ENCODE results near the gene IGFL2. TPM values are rescaled to one million over a fixed set of nuclear protein-coding genes. Genes with fewer than 3 reads are reported as not detected.

The IGFL2 gene
- total and polyA plus RNA-seq, 4 donors = not detected

DNA sequence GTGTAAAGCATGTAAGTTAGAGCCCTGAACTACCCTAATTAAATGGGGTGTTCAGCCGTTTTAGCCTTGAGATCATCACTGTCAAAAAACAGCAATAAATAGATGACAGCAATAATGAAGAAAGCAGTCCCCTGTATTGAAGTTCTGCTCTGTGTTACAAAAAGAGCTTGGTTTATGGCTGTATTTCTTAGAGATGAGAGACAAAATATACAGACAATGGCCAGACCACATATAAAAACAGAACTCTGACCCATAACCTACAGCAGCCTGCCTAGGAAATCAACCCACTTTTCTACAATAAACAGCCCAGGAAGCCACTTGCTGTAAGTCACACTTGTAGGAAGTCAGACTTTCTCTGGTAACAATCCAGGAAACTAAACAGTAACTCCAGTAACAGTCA, 34.3 kb upstream of the IGFL2 start:
- no peaks in the 10 kb centered on the region for H3K27me3 ChIP-seq (ENCODE audit: control insufficient read depth in 3 of 3, insufficient read depth in 3 of 3, low read length in 2 of 3)
- no peak for ATAC-seq (ENCODE audit: insufficient read depth, low FRiP score)
- no peak overlapping the region for H3K4me3 ChIP-seq
- H3K36me3 ChIP-seq (ENCODE audit: control insufficient read depth in 4 of 4, insufficient read depth in 4 of 4, low read length in 4 of 4) = no peaks in the 10 kb centered on the region
- TF ChIP-seq, protein P1, sequence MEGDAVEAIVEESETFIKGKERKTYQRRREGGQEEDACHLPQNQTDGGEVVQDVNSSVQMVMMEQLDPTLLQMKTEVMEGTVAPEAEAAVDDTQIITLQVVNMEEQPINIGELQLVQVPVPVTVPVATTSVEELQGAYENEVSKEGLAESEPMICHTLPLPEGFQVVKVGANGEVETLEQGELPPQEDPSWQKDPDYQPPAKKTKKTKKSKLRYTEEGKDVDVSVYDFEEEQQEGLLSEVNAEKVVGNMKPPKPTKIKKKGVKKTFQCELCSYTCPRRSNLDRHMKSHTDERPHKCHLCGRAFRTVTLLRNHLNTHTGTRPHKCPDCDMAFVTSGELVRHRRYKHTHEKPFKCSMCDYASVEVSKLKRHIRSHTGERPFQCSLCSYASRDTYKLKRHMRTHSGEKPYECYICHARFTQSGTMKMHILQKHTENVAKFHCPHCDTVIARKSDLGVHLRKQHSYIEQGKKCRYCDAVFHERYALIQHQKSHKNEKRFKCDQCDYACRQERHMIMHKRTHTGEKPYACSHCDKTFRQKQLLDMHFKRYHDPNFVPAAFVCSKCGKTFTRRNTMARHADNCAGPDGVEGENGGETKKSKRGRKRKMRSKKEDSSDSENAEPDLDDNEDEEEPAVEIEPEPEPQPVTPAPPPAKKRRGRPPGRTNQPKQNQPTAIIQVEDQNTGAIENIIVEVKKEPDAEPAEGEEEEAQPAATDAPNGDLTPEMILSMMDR (IDR thresholded peaks at IDR 0.05; ENCODE audit: control extremely low read depth, extremely low read depth) = no peak
- no peak overlapping the region for H3K27ac ChIP-seq (ENCODE audit: low read depth in 1 of 2, low read length in 1 of 2)
- no peak overlapping the region for H3K9ac ChIP-seq (ENCODE audit: insufficient read depth in 1 of 2, low read length in 2 of 2)
- no peak for DNase-seq
- H3K4me1 ChIP-seq (ENCODE audit: control insufficient read depth in 5 of 5, insufficient read depth in 5 of 5, low read length in 5 of 5) = no peaks in the 10 kb centered on the region
- WGBS, 2 donors = 60 to 81% methylated on average over 1 of the region's 1 CpG
- no peaks in the 10 kb centered on the region for H3K9me3 ChIP-seq (ENCODE audit: control insufficient read depth in 4 of 4, insufficient read depth in 3 of 4, low read length in 3 of 4)

DNA sequence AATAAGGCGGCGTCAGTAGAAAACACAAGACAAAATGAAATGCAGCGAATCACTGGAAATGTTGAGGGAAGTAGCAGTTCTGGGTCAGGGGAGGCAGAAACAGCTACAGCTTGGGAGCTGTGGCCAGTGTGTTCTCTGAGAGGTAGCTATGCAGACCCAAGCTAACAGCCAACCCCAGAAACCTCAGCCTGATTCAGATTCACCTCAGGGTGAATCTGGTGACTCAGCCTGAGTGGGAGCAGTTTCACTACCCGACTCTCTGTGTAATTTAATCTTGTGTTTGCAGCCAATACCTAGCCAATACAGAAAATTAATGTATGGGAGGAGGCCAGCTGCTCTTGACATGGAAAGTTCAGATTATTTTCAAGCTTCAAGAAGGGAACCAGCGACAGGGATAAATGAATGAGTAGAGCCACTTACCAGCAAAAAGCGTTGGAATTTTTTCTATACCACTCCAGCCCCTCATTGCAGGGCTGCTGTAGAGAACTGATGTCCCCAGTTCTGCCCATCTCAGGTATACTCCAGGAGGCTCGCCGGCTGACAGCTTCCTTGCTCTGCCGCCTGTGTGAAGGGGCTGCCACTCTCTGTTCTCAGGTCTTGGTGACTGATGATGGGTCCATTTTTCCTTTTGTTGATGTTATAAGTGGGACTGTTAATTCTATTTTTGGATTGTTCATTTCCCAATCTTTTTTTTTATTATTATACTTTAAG, 32.5 kb upstream of the IGFL2 start:
- Histone ChIP-seq H3K27me3 (ENCODE audit: control insufficient read depth in 3 of 3, insufficient read depth in 3 of 3, low read length in 2 of 3) (no peaks in the 10 kb centered on the region), H3K9ac (ENCODE audit: insufficient read depth in 1 of 2, low read length in 2 of 2) (no peak overlapping the region), H3K27ac (ENCODE audit: low read depth in 1 of 2, low read length in 1 of 2) (no peak overlapping the region), H3K4me1 (ENCODE audit: control insufficient read depth in 5 of 5, insufficient read depth in 5 of 5, low read length in 5 of 5) (no peaks in the 10 kb centered on the region), H3K9me3 (ENCODE audit: control insufficient read depth in 4 of 4, insufficient read depth in 3 of 4, low read length in 3 of 4) (peaks cover 0 to 10% (median 1%) of the 10 kb centered on the region in 4 donors), H3K4me3 (no peak overlapping the region), H3K36me3 (ENCODE audit: control insufficient read depth in 4 of 4, insufficient read depth in 4 of 4, low read length in 4 of 4) (no peaks in the 10 kb centered on the region)
- WGBS, 2 donors = 68 to 80% methylated on average over 9 of the region's 9 CpGs
- ATAC-seq (ENCODE audit: insufficient read depth, low FRiP score) (no peak), DNase-seq (no peak)
- TF ChIP-seq, protein P1 (IDR thresholded peaks at IDR 0.05; ENCODE audit: control extremely low read depth, extremely low read depth) = no peak

DNA sequence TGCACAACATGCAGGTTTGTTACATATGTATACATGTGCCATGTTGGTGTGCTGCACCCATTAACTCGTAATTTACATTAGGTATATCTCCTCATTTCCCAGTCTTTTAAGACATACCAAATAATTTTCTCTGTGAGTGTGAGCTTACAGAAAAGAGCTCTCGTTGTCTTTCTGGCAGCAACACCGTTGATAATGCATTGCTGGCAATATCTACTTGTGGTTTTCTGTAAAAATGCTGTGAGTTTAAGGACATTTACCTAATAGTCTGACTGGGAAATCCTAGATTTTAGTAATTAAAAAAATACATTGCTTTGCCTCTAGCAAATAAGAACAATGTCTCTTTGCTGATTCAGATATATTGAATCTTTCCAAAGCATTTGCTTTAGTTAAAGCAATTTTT, 31.9 kb upstream of the IGFL2 start:
- H3K27ac ChIP-seq (ENCODE audit: low read depth in 1 of 2, low read length in 1 of 2) = no peak overlapping the region

More for the DNA sequence above, 31.9 kb upstream of the IGFL2 start:
- Histone ChIP-seq H3K36me3 (ENCODE audit: control insufficient read depth in 4 of 4, insufficient read depth in 4 of 4, low read length in 4 of 4) (no peaks in the 10 kb centered on the region), H3K9ac (ENCODE audit: insufficient read depth in 1 of 2, low read length in 2 of 2) (no peak overlapping the region), H3K9me3 (ENCODE audit: control insufficient read depth in 4 of 4, insufficient read depth in 3 of 4, low read length in 3 of 4) (peaks cover 0 to 10% (median 1%) of the 10 kb centered on the region in 4 donors), H3K27me3 (ENCODE audit: control insufficient read depth in 3 of 3, insufficient read depth in 3 of 3, low read length in 2 of 3) (no peaks in the 10 kb centered on the region), H3K4me1 (ENCODE audit: control insufficient read depth in 5 of 5, insufficient read depth in 5 of 5, low read length in 5 of 5) (no peaks in the 10 kb centered on the region), H3K4me3 (no peak overlapping the region)
- ATAC-seq (ENCODE audit: insufficient read depth, low FRiP score) (no peak), DNase-seq (no peak)
- TF ChIP-seq, protein P1 (IDR thresholded peaks at IDR 0.05; ENCODE audit: control extremely low read depth, extremely low read depth) = no peak
- 68 to 83% methylated on average over 3 of the region's 3 CpGs for WGBS, 2 donors
